IMR-90 (cell line): ENCODE measurements around the gene C15orf62.

Experiments
- BHLHE40 ChIP-seq: fragments of 150-350 bp; IDR thresholded peaks from 2 replicates; pipeline ENCODE4 v1.6.1; 2016; ENCODE audit warnings: mild to moderate bottlenecking, low read depth, low read length
- MAZ ChIP-seq: IDR thresholded peaks from 2 replicates; pipeline ENCODE4 v1.6.1; 2012; ENCODE audit warnings: low read depth, mild to moderate bottlenecking, low read length, improper control_type of control experiment, moderate library complexity, borderline replicate concordance
- POLR2A ChIP-seq: IDR thresholded peaks from 2 replicates; pipeline ENCODE4 v1.6.1; 2012; ENCODE audit warnings: mild to moderate bottlenecking, low read depth, low read length
- TF ChIP-seq, protein P1 (sequence below): conservative IDR thresholded peaks from 2 replicates; pipeline ENCODE4 v1.5.1; 2012; ENCODE audit warnings: mild to moderate bottlenecking, low read depth, low read length, improper control_type of control experiment
- TF ChIP-seq, protein P2 (sequence below): fragments of 150-350 bp; IDR thresholded peaks from 2 replicates; pipeline ENCODE4 v1.6.1; 2016; ENCODE audit warnings: low read depth, mild to moderate bottlenecking, low read length, moderate library complexity, borderline replicate concordance

GRCh38 chr15:40796512-40796911 is 26.7 kb downstream of the C15orf62 start:
- TF ChIP-seq POLR2A (no peak), MAZ (no peak), BHLHE40 (no peak)
- TF ChIP-seq, protein P1, sequence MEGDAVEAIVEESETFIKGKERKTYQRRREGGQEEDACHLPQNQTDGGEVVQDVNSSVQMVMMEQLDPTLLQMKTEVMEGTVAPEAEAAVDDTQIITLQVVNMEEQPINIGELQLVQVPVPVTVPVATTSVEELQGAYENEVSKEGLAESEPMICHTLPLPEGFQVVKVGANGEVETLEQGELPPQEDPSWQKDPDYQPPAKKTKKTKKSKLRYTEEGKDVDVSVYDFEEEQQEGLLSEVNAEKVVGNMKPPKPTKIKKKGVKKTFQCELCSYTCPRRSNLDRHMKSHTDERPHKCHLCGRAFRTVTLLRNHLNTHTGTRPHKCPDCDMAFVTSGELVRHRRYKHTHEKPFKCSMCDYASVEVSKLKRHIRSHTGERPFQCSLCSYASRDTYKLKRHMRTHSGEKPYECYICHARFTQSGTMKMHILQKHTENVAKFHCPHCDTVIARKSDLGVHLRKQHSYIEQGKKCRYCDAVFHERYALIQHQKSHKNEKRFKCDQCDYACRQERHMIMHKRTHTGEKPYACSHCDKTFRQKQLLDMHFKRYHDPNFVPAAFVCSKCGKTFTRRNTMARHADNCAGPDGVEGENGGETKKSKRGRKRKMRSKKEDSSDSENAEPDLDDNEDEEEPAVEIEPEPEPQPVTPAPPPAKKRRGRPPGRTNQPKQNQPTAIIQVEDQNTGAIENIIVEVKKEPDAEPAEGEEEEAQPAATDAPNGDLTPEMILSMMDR = no peak
- TF ChIP-seq, protein P2, sequence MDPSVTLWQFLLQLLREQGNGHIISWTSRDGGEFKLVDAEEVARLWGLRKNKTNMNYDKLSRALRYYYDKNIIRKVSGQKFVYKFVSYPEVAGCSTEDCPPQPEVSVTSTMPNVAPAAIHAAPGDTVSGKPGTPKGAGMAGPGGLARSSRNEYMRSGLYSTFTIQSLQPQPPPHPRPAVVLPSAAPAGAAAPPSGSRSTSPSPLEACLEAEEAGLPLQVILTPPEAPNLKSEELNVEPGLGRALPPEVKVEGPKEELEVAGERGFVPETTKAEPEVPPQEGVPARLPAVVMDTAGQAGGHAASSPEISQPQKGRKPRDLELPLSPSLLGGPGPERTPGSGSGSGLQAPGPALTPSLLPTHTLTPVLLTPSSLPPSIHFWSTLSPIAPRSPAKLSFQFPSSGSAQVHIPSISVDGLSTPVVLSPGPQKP = no peak
